ENCODE results near the gene TUBD1.
A peak's percentile ranks its signal among the peaks of the same experiment; 100 is the strongest.

The TUBD1 gene

DNA sequence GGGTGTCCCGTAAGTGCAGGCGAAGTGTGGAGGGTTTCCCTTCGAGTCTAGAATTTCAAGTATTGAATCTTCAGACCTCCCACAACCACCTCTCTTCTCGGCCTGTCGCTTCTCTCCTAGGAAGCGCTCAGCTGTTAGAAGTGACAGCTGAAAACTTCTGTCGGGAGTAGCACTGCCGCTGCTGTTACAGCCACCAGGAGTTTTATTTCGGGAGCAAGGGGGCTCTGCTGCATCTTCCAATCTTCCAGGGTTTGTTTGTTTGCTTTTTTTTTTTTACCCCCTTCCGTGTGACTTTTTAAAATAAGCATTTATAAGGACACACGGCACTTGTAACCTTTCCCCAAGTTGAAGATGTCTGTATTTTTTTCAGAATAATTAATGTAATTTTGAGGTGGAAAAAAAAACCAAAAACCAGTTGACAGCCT is 945 bp upstream of the TUBD1 start:
- H3K9me3 Mint-ChIP-seq = no peaks in the 10 kb centered on the region
- H3K27ac Mint-ChIP-seq = peak overlapping the region; percentile 94 to 99 (median 94)
- H3K4me1 Mint-ChIP-seq = peaks cover 29% of the 10 kb centered on the region
- H3K27me3 Mint-ChIP-seq (ENCODE audit: low read depth) = no peaks in the 10 kb centered on the region
- H3K36me3 Mint-ChIP-seq (ENCODE audit: low read depth) = peaks cover 7% of the 10 kb centered on the region
- H3K4me3 Mint-ChIP-seq = peak overlapping the region; percentile 98 to 100 (median 100)
- TF ChIP-seq, protein P1, sequence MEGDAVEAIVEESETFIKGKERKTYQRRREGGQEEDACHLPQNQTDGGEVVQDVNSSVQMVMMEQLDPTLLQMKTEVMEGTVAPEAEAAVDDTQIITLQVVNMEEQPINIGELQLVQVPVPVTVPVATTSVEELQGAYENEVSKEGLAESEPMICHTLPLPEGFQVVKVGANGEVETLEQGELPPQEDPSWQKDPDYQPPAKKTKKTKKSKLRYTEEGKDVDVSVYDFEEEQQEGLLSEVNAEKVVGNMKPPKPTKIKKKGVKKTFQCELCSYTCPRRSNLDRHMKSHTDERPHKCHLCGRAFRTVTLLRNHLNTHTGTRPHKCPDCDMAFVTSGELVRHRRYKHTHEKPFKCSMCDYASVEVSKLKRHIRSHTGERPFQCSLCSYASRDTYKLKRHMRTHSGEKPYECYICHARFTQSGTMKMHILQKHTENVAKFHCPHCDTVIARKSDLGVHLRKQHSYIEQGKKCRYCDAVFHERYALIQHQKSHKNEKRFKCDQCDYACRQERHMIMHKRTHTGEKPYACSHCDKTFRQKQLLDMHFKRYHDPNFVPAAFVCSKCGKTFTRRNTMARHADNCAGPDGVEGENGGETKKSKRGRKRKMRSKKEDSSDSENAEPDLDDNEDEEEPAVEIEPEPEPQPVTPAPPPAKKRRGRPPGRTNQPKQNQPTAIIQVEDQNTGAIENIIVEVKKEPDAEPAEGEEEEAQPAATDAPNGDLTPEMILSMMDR (IDR thresholded peaks at IDR 0.05; ENCODE audit: unreplicated experiment in 3 of 3) = no peak

DNA sequence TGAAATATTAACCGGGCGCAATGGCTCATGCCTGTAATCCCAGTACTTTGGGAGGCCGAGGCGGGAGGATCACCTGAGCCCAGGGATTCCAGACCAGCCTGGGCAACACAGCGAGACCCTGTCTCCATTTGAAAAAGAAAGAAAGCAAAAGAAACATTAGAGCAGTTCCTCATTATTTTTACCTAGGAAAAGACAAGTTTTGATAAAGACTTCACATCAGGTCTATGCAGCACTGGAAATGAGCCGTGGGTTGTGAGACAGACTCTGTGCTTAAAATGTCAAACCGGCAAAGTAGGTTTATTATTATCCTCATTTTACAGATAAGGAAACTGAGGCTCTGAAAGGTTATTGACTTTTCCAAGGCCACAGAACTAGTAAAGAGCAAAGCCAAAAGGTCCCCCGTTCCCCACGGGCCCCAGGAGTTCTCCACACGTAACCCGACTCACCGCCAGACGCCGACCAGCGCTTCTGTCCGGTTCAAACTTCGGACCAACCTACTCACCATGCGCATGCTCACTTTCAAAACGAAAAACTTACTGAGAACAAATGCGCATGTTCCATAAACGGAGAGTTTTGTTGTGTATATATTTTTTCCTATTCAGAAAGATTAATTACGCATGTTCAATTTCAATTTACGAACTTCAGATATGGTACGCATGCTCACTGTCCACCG is 356 bp downstream of the TUBD1 start:
- peak overlapping the region; percentile 98 to 100 (median 100) for H3K4me3 Mint-ChIP-seq
- H3K36me3 Mint-ChIP-seq (ENCODE audit: low read depth) = peaks cover 15% of the 10 kb centered on the region

DNA sequence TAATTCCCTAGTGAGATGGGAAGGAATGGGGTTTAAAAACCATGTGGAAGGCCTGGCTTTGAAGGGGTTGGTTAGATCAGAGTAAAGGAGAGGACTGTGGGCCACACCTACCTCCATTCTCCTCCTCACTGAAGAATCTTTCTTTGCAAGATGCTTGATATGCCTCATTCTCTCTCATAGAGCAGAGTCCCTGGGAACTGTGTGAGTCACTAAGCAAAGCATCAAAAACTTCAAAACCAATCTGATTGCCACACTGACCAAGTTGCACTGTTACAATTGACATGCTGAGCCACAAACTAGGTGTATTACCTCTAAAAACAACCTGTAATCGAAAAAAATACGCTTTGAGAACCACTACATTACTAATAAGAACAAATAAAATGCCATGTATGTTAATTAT is 2.0 kb downstream of the TUBD1 start:
- Mint-ChIP-seq H3K4me3 (peak overlapping the region; percentile 58 to 82 (median 71)), H3K4me1 (peaks cover 29% of the 10 kb centered on the region), H3K27ac (peak overlapping the region in 1 of 3 experiments; percentile 2), H3K36me3 (ENCODE audit: low read depth) (peaks cover 28% of the 10 kb centered on the region), H3K27me3 (ENCODE audit: low read depth) (no peaks in the 10 kb centered on the region), H3K9me3 (no peaks in the 10 kb centered on the region)
- TF ChIP-seq, protein P1 (IDR thresholded peaks at IDR 0.05; ENCODE audit: unreplicated experiment in 3 of 3) = no peak

More for the DNA sequence above, 356 bp downstream of the TUBD1 start:
- Mint-ChIP-seq H3K9me3 (no peaks in the 10 kb centered on the region), H3K27ac (peak overlapping the region; percentile 94 to 99 (median 94)), H3K27me3 (ENCODE audit: low read depth) (no peaks in the 10 kb centered on the region), H3K4me1 (peaks cover 34% of the 10 kb centered on the region)
- TF ChIP-seq, protein P1 (IDR thresholded peaks at IDR 0.05; ENCODE audit: unreplicated experiment in 3 of 3) = no peak

DNA sequence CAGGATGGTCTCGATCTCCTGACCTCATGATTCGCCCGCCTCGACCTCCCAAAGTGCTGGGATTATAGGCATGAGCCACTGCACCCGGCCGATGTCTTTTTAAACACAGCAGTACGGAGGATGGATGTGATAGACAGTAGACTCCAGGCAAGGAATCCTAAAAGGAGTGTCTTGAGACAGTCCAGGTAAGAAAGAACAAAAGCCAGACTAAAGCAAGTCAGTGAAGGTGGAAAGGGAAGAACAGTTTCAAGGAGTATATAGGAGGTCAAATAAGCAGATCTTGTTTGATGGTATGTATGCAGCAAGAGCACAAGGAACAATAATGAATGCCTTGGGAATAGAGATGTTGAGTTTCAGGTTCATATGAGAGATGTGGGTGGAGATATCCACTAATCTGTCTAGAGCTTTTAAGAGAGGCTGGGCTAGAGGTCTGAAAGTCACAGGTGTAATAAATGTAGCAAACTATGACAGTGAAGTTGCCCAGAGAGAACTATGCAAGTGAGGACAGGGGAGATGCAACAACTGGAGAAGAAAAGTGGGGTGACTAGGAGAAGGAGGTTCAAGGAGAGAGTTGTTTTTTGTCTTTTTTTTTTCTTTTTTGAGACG is 4.5 kb downstream of the TUBD1 start:
- Mint-ChIP-seq H3K4me3 (peak overlapping the region; percentile 26 to 71 (median 68)), H3K27me3 (ENCODE audit: low read depth) (no peaks in the 10 kb centered on the region), H3K9me3 (no peaks in the 10 kb centered on the region), H3K4me1 (peaks cover 21% of the 10 kb centered on the region), H3K36me3 (ENCODE audit: low read depth) (peaks cover 38% of the 10 kb centered on the region), H3K27ac (no peak overlapping the region)
- TF ChIP-seq, protein P1 (IDR thresholded peaks at IDR 0.05; ENCODE audit: unreplicated experiment in 3 of 3) = no peak

DNA sequence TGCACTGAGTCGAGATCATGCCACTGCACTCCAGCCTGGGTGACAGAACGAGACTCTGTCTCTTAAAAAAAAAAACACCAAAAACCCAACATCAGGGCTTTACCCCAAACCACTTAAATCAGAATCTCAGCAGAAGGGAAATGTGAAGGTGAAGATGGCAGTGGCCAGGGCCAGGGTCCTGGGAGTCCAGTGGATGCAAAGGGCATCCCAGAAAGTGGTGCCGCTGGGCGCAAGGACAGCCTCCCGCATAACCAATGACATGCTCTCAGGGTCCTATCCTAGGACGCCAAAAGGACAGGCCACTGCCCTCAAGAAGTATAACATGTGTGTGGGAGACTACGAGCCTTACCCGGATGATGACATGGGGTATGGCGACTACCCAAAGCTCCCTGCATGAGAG is 7.9 kb downstream of the TUBD1 start:
- H3K27me3 Mint-ChIP-seq (ENCODE audit: low read depth) = no peaks in the 10 kb centered on the region
- H3K36me3 Mint-ChIP-seq (ENCODE audit: low read depth) = peaks cover 37% of the 10 kb centered on the region
- H3K9me3 Mint-ChIP-seq = no peaks in the 10 kb centered on the region
- TF ChIP-seq, protein P1 (IDR thresholded peaks at IDR 0.05; ENCODE audit: unreplicated experiment in 3 of 3) = no peak
- H3K27ac Mint-ChIP-seq = no peak overlapping the region
- peaks cover 5% of the 10 kb centered on the region for H3K4me1 Mint-ChIP-seq
- no peak overlapping the region for H3K4me3 Mint-ChIP-seq
